ENCODE measurements around the gene NECTIN1.

DNA sequence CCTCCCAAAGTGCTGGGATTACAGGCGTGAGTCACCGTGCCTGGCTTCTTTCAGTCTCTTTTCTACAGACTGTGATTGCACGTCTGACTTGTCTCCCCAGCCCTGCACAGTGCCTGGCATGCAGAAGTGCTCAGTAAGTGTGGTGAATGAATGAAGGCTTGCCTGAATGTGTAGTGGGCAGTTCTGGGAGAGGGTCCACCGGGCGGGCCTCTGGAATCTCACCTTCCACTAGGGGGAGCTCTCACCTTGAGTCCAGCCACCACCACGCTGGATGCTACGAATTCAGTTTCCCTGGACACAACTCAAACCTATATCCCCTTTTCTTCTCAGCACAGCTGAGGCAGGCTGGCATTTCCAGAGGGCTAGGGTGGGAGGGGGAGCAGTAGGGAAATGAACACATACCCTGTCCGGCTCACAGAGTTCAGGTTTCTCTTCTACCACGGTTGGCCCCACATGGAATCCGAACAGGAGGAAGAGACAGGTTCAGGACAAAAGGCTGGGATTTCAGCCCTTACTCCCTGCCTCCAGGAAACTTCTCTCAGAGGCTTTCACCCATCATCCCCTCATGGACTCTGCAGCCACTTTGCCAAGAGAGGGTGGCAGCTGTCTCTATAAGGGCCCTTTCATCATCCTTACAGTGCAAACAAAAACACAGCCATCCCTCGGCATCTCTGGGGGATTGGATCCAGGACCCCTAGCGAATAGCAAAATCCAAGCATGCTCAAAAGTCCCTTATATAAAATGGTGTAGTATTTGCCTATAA, 86.8 kb downstream of the NECTIN1 start:
- TF ChIP-seq, protein P1, sequence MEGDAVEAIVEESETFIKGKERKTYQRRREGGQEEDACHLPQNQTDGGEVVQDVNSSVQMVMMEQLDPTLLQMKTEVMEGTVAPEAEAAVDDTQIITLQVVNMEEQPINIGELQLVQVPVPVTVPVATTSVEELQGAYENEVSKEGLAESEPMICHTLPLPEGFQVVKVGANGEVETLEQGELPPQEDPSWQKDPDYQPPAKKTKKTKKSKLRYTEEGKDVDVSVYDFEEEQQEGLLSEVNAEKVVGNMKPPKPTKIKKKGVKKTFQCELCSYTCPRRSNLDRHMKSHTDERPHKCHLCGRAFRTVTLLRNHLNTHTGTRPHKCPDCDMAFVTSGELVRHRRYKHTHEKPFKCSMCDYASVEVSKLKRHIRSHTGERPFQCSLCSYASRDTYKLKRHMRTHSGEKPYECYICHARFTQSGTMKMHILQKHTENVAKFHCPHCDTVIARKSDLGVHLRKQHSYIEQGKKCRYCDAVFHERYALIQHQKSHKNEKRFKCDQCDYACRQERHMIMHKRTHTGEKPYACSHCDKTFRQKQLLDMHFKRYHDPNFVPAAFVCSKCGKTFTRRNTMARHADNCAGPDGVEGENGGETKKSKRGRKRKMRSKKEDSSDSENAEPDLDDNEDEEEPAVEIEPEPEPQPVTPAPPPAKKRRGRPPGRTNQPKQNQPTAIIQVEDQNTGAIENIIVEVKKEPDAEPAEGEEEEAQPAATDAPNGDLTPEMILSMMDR (conservative IDR thresholded peaks at IDR 0.05 in 1 of 2, IDR thresholded peaks at IDR 0.05 in 1 of 2; ENCODE audit: extremely low read depth in 1 of 2, insufficient read depth in 1 of 2, low read depth in 1 of 2, low read length in 2 of 2): peak; percentile 59 to 84
- TF ChIP-seq EZH2 (IDR thresholded peaks at IDR 0.05; ENCODE audit: borderline replicate concordance, low read length): no peak
